H9 (cell line): ENCODE results near the gene PFKP. TPM values are rescaled to one million over a fixed set of nuclear protein-coding genes. Genes with fewer than 3 reads are reported as not detected.

Experiments
- DNase-seq: peaks from one replicate; pipeline ENCODE4 v3.0.0-alpha.2; 2017
- H2AFZ ChIP-seq: one replicate; pipeline ENCODE4 v1.6.1; 2013; ENCODE audit warnings: mild to moderate bottlenecking, low read length, control low read depth, moderate library complexity
- H2AK5ac ChIP-seq: 2 replicates; pipeline ENCODE4 v1.6.1; 2013; ENCODE audit warnings: low read length, control low read depth, mixed read lengths; ENCODE audit not compliant: insufficient read length
- H2BK120ac ChIP-seq: one replicate; pipeline ENCODE4 v1.6.1; 2013; ENCODE audit warnings: low read depth, mild to moderate bottlenecking, low read length, control low read depth, inconsistent platforms; ENCODE audit not compliant: poor library complexity, severe bottlenecking
- H2BK12ac ChIP-seq: 2 replicates; pipeline ENCODE4 v1.6.1; 2013; ENCODE audit warnings: low read length, control low read depth, mixed read lengths, low read depth; ENCODE audit not compliant: insufficient read length
- H2BK15ac ChIP-seq: 2 replicates; pipeline ENCODE4 v1.6.1; 2013; ENCODE audit warnings: low read depth, low read length, control low read depth
- H2BK20ac ChIP-seq: one replicate; pipeline ENCODE4 v1.6.1; 2013; ENCODE audit warnings: low read depth, mild to moderate bottlenecking, low read length, control low read depth, inconsistent platforms; ENCODE audit not compliant: poor library complexity, severe bottlenecking
- H2BK5ac ChIP-seq: 2 replicates; pipeline ENCODE4 v1.6.1; 2013; ENCODE audit warnings: low read length, control low read depth, mixed read lengths; ENCODE audit not compliant: insufficient read length
- H3K14ac ChIP-seq: 2 replicates; pipeline ENCODE4 v1.6.1; 2013; ENCODE audit warnings: low read length, control low read depth; ENCODE audit not compliant: insufficient read depth
- H3K18ac ChIP-seq: 2 replicates; pipeline ENCODE4 v1.6.1; 2013; ENCODE audit warnings: low read depth, mild to moderate bottlenecking, mixed read lengths, low read length, control low read depth; ENCODE audit not compliant: insufficient read length
- H3K23ac ChIP-seq: 2 replicates; pipeline ENCODE4 v1.6.1; 2013; ENCODE audit warnings: low read length, control low read depth, mixed read lengths, low read depth; ENCODE audit not compliant: insufficient read length
- H3K23me2 ChIP-seq: 2 replicates; pipeline ENCODE4 v1.6.1; 2013; ENCODE audit warnings: low read depth, mild to moderate bottlenecking, mixed read lengths, low read length, control low read depth; ENCODE audit not compliant: insufficient read length, poor library complexity, severe bottlenecking
- H3K27ac ChIP-seq: 2 replicates; pipeline ENCODE4 v1.5.1; 2013; ENCODE audit warnings: low read length, control low read depth, mixed read lengths, low read depth; ENCODE audit not compliant: insufficient read length
- H3K27me3 ChIP-seq: 2 replicates; pipeline ENCODE4 v1.6.1; 2013; ENCODE audit warnings: low read length, control low read depth, inconsistent platforms; ENCODE audit not compliant: insufficient read depth
- H3K4ac ChIP-seq: 2 replicates; pipeline ENCODE4 v1.6.1; 2013; ENCODE audit warnings: low read depth, mild to moderate bottlenecking, control low read depth, inconsistent platforms, low read length, moderate library complexity
- H3K4me1 ChIP-seq: 2 replicates; pipeline ENCODE4 v1.6.1; 2013; ENCODE audit warnings: low read length, control low read depth, inconsistent platforms; ENCODE audit not compliant: insufficient read depth
- H3K4me2 ChIP-seq: 2 replicates; pipeline ENCODE4 v1.6.1; 2013; ENCODE audit warnings: low read length, control low read depth, mixed read lengths; ENCODE audit not compliant: insufficient read length, insufficient read depth
- H3K56ac ChIP-seq: 2 replicates; pipeline ENCODE4 v1.6.1; 2013; ENCODE audit warnings: low read depth, mild to moderate bottlenecking, mixed read lengths, low read length, control low read depth; ENCODE audit not compliant: insufficient read length
- H3K79me1 ChIP-seq: 2 replicates; pipeline ENCODE4 v1.6.1; 2013; ENCODE audit warnings: low read depth, mild to moderate bottlenecking, moderate library complexity, low read length, control low read depth, inconsistent platforms; ENCODE audit not compliant: insufficient read depth, poor library complexity, severe bottlenecking
- H3K79me2 ChIP-seq: 2 replicates; pipeline ENCODE4 v1.6.1; 2013; ENCODE audit warnings: low read length, control low read depth, inconsistent platforms; ENCODE audit not compliant: insufficient read depth
- H3K9ac ChIP-seq: 2 replicates; pipeline ENCODE4 v1.6.1; 2013; ENCODE audit warnings: low read length, control low read depth, mixed read lengths; ENCODE audit not compliant: insufficient read length; ENCODE audit errors: extremely low read depth
- H3K9me3 ChIP-seq: one replicate; pipeline ENCODE4 v1.6.1; 2013; ENCODE audit warnings: low read depth, low read length, inconsistent platforms; ENCODE audit not compliant: control insufficient read depth
- H3T11ph ChIP-seq: one replicate; pipeline ENCODE4 v1.6.1; 2013; ENCODE audit warnings: mild to moderate bottlenecking, low read length, control low read depth, inconsistent platforms
- H4K20me1 ChIP-seq: one replicate; pipeline ENCODE4 v1.6.1; 2013; ENCODE audit not compliant: control insufficient read depth, insufficient read length, insufficient read depth
- H4K5ac ChIP-seq: 2 replicates; pipeline ENCODE4 v1.6.1; 2013; ENCODE audit warnings: low read depth, mild to moderate bottlenecking, mixed read lengths, low read length, control low read depth; ENCODE audit not compliant: insufficient read length
- H4K8ac ChIP-seq: replicated peaks from 2 replicates; pipeline ENCODE4 v1.6.1; 2013; ENCODE audit warnings: low read length, control low read depth, mixed read lengths, low read depth; ENCODE audit not compliant: insufficient read length
- H4K91ac ChIP-seq: 2 replicates; pipeline ENCODE4 v1.6.1; 2013; ENCODE audit warnings: low read depth, mild to moderate bottlenecking, moderate library complexity, mixed read lengths, low read length, control low read depth; ENCODE audit not compliant: insufficient read length
- H3K27ac Mint-ChIP-seq, 3 experiments: 2 replicates in 2 of 3; 3 replicates in 1 of 3; pipeline ENCODE4 v1.8.0; 2020 to 2021; ENCODE audit warnings: mixed read lengths in 3 of 3, mild to moderate bottlenecking in 1 of 3, moderate library complexity in 1 of 3
- H3K27me3 Mint-ChIP-seq: 2 replicates; pipeline ENCODE4 v1.8.0; 2021; ENCODE audit warnings: low read depth, mild to moderate bottlenecking, moderate library complexity, mixed read lengths
- H3K36me3 Mint-ChIP-seq, 3 experiments: 2 replicates in 2 of 3; 3 replicates in 1 of 3; pipeline ENCODE4 v1.8.0; 2020 to 2021; ENCODE audit warnings: low read depth in 3 of 3, mixed read lengths in 3 of 3; ENCODE audit not compliant: insufficient read depth in 1 of 3
- H3K4me1 Mint-ChIP-seq, 2 experiments: 2 replicates each; pipeline ENCODE4 v1.8.0; 2020; ENCODE audit warnings: mixed read lengths in 2 of 2
- H3K4me3 Mint-ChIP-seq, 2 experiments: 2 replicates in 1 of 2; 3 replicates in 1 of 2; pipeline ENCODE4 v1.8.0; 2020 to 2021; ENCODE audit warnings: mild to moderate bottlenecking in 2 of 2, mixed read lengths in 2 of 2, moderate library complexity in 1 of 2
- H3K9me3 Mint-ChIP-seq, 2 experiments: 2 replicates in 1 of 2; 3 replicates in 1 of 2; pipeline ENCODE4 v1.8.0; 2020; ENCODE audit warnings: mild to moderate bottlenecking in 2 of 2, mixed read lengths in 2 of 2, moderate library complexity in 1 of 2
- WGBS: extraction: QIAGEN DNeasy Blood & Tissue Kit; methylation state at CpG from one replicate; pipeline ENCODE4 v1.1.7; 2013; ENCODE audit warnings: missing lambda C conversion rate, low lambda C conversion rate, mixed read lengths; ENCODE audit not compliant: insufficient read length; ENCODE audit errors: extremely low coverage; 5-methylcytosine and 5-hydroxymethylcytosine counted together
- total RNA-seq: library from RNA; stranded (reverse); gene quantifications from 2 replicates; pipeline ENCODE4 v1.2.1, GENCODE V29; 2021
- TF ChIP-seq, protein P1 (sequence below): fragments of 200-600 bp; sonication (generic); conservative IDR thresholded peaks from 3 replicates; pipeline ENCODE4 v1.8.0; 2021; ENCODE audit warnings: antibody characterized with exemption, mild to moderate bottlenecking

The PFKP gene
- total RNA-seq, 1 experiment from 2014 or later, result 145 TPM

DNA sequence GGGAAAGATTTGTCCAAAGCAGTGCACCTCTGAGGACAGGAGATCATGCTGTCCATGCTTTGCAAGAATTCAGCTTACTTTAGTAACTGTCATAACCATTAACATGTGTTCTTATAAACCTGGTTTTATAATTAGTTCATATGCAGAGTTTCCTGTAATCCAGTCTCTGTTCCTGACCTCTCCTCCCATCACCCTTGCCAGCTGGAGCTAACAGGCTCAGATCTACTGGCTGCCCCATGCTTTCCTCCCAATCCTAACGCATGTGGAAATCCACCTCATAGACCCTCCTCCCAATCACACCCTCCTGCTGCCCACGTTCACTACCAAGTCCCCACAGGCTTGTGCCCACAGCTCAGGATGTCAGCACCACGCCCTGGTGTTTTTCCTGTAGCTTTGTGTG, 45.3 kb upstream of the PFKP start:
- H2BK120ac ChIP-seq, result no peak overlapping the region
- no peak overlapping the region for H3K4me2 ChIP-seq
- no peak overlapping the region for H3K23ac ChIP-seq
- H3K23me2 ChIP-seq, result no peaks in the 10 kb centered on the region
- H4K91ac ChIP-seq, result no peak overlapping the region
- no CpG with 5 or more reads among the region's 3 CpGs for WGBS
- no peak overlapping the region for H3K4ac ChIP-seq
- no peaks in the 10 kb centered on the region for H3K79me2 ChIP-seq
- no peak overlapping the region for H4K8ac ChIP-seq
- H3K9me3 Mint-ChIP-seq, result peaks cover 10% of the 10 kb centered on the region in 2 experiments; a peak in 3 of 5 replicates
- H2BK15ac ChIP-seq, result no peak overlapping the region
- H2AK5ac ChIP-seq, result no peak overlapping the region
- H3K27me3 Mint-ChIP-seq, result peaks cover 15% of the 10 kb centered on the region
- H3K18ac ChIP-seq, result no peak overlapping the region
- DNase-seq, result no peak
- no peak overlapping the region for H3K9ac ChIP-seq
- no peak overlapping the region for H2BK5ac ChIP-seq
- peaks cover 0 to 4% of the 10 kb centered on the region in 2 experiments; a peak in 3 of 4 replicates for H3K4me1 Mint-ChIP-seq
- TF ChIP-seq, protein P1, sequence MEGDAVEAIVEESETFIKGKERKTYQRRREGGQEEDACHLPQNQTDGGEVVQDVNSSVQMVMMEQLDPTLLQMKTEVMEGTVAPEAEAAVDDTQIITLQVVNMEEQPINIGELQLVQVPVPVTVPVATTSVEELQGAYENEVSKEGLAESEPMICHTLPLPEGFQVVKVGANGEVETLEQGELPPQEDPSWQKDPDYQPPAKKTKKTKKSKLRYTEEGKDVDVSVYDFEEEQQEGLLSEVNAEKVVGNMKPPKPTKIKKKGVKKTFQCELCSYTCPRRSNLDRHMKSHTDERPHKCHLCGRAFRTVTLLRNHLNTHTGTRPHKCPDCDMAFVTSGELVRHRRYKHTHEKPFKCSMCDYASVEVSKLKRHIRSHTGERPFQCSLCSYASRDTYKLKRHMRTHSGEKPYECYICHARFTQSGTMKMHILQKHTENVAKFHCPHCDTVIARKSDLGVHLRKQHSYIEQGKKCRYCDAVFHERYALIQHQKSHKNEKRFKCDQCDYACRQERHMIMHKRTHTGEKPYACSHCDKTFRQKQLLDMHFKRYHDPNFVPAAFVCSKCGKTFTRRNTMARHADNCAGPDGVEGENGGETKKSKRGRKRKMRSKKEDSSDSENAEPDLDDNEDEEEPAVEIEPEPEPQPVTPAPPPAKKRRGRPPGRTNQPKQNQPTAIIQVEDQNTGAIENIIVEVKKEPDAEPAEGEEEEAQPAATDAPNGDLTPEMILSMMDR, result no peak
- H2AFZ ChIP-seq, result no peak overlapping the region
- no peaks in the 10 kb centered on the region for H3K79me1 ChIP-seq
- H3K27ac ChIP-seq, result no peak overlapping the region
- H4K5ac ChIP-seq, result no peak overlapping the region
- H2BK12ac ChIP-seq, result no peak overlapping the region
- H3K27ac Mint-ChIP-seq, result no peak overlapping the region
- H3K36me3 Mint-ChIP-seq, result no peaks in the 10 kb centered on the region; a peak in 1 of 7 replicates
- H2BK20ac ChIP-seq, result no peak overlapping the region
- H3K27me3 ChIP-seq, result no peaks in the 10 kb centered on the region
- no peaks in the 10 kb centered on the region; the same call in 1 of the 2 replicates for H3K4me1 ChIP-seq
- no peak overlapping the region for H3K14ac ChIP-seq
- no peaks in the 10 kb centered on the region for H3K9me3 ChIP-seq
- H3T11ph ChIP-seq, result no peak overlapping the region
- H3K4me3 Mint-ChIP-seq, result no peak overlapping the region
- H4K20me1 ChIP-seq, result no peaks in the 10 kb centered on the region
- H3K56ac ChIP-seq, result no peak overlapping the region
